Measurements from ENCODE around the gene SPATA6. TPM values are rescaled to one million over a fixed set of nuclear protein-coding genes. Genes with fewer than 3 reads are reported as not detected.
"Not testable (repeated sequence)": the region's sequence is repeated elsewhere in the genome, so short reads cannot be mapped to it uniquely, and the experiment has no call there.

SPATA6 gene
- 0.40 and 0.69 TPM in 2 replicates for total RNA-seq

- peak; percentile 98 for DNase-seq
- H3K27ac Mint-ChIP-seq: peak within 1 kb of the TSS; percentile 43
- intact Hi-C loops (cut with micrococcal nuclease): no loop called here
- no peaks in the 10 kb centered on the region for H3K36me3 Mint-ChIP-seq (ENCODE audit: low read depth)
- peaks cover 15% of the 10 kb centered on the region for H3K4me1 Mint-ChIP-seq
- peaks cover 9% of the 10 kb centered on the region for H3K9me3 Mint-ChIP-seq
- H3K27me3 Mint-ChIP-seq: peaks cover 24% of the 10 kb centered on the region
- peak within 1 kb of the TSS; percentile 79 for H3K4me3 Mint-ChIP-seq
Observed at GRCh38 chr1:48471691-48472576, at the start of gene SPATA6. Gene SPATA6 (minus strand): TSS chr1:48472204. CDS start chr1:48472008, 196 bp downstream.

GRCh38 chr1:48519896-48520295 lies 47.9 kb upstream of the SPATA6 start:
- H3K9me3 Mint-ChIP-seq; intact Hi-C loops (cut with micrococcal nuclease); H3K4me3 Mint-ChIP-seq; H3K4me1 Mint-ChIP-seq; H3K27me3 Mint-ChIP-seq; H3K27ac Mint-ChIP-seq; DNase-seq; H3K36me3 Mint-ChIP-seq (ENCODE audit: low read depth): not testable (repeated sequence)

- H3K9me3 Mint-ChIP-seq: no peaks in the 10 kb centered on the region
- H3K4me1 Mint-ChIP-seq: no peaks in the 10 kb centered on the region
- no peaks in the 10 kb centered on the region for H3K36me3 Mint-ChIP-seq (ENCODE audit: low read depth)
- no peak for DNase-seq
- intact Hi-C loops (cut with micrococcal nuclease): no loop called here
- peaks cover 2% of the 10 kb centered on the region for H3K27me3 Mint-ChIP-seq
- H3K4me3 Mint-ChIP-seq: no peak overlapping the region
- H3K27ac Mint-ChIP-seq: no peak overlapping the region
Observed at GRCh38 chr1:48506870-48507269, 34.9 kb upstream of the SPATA6 start.

DNA sequence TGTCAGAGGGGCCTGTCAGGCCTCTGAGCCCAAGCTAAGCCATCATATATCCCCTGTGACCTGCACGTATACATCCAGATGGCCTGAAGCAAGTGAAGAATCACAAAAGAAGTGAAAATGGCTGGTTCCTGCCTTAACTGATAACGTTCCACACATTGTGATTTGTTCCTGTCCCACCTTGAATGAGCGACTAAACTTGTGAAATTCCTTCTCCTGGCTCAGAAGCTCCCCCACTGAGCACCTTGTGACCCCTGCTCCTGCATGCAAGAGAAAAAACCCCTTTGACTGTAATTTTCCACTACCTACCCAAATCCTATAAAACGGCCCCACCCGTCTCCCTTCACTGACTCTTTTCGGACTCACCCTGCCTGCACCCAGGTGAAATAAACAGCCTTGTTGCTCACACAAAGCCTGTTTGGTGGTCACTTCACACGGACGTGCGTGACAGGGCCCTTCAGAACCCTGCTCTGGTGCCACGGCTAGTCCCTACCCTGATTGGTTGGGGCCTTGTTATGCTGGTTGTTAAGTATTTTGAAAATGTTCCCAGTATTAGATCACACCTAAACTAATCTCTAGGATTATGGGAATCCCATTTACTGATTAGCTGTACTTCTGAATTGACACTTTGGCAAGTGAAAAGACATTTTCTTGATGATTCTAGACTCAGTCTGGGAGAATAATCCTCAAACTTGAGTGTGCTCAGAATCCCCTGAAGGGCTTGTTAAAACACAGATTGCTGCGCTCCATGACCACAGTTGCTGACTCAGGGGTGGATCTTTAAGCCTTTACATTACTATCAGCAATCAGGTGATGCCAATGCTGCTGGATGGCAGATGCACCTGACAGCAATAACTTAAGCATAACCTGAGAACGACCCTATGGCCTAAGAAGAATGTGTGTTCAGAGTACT lies 28.8 kb upstream of the SPATA6 start:
- intact Hi-C loops (cut with micrococcal nuclease): no loop called here
- DNase-seq: no peak
- H3K36me3 Mint-ChIP-seq (ENCODE audit: low read depth): no peaks in the 10 kb centered on the region

GRCh38 chr1:48499211-48499735 lies 27.3 kb upstream of the SPATA6 start:
- no peak for DNase-seq
- Mint-ChIP-seq H3K36me3 (ENCODE audit: low read depth) (no peaks in the 10 kb centered on the region), H3K27me3 (peaks cover under 1% of the 10 kb centered on the region), H3K4me3 (no peak overlapping the region), H3K4me1 (peaks cover 5% of the 10 kb centered on the region), H3K9me3 (no peaks in the 10 kb centered on the region), H3K27ac (no peak overlapping the region)
- intact Hi-C loops (cut with micrococcal nuclease): loop anchor here (2.0 kb wide), 1 partner anchor 32 kb away; no protein-coding TSS in a partner anchor

More for the DNA sequence above, 28.8 kb upstream of the SPATA6 start:
- peaks cover 5% of the 10 kb centered on the region for H3K4me1 Mint-ChIP-seq
- H3K4me3 Mint-ChIP-seq: no peak overlapping the region
- H3K27me3 Mint-ChIP-seq: peaks cover 2% of the 10 kb centered on the region
- H3K27ac Mint-ChIP-seq: no peak overlapping the region
- no peaks in the 10 kb centered on the region for H3K9me3 Mint-ChIP-seq

GRCh38 chr1:48498096-48498791 lies 26.2 kb upstream of the SPATA6 start:
- H3K4me1 Mint-ChIP-seq: peaks cover 5% of the 10 kb centered on the region

GRCh38 chr1:48495911-48496310 lies 23.9 kb upstream of the SPATA6 start:
- no peak for DNase-seq
- intact Hi-C loops (cut with micrococcal nuclease): no loop called here
- Mint-ChIP-seq H3K4me3 (no peak overlapping the region), H3K36me3 (ENCODE audit: low read depth) (no peaks in the 10 kb centered on the region), H3K27me3 (peaks cover 4% of the 10 kb centered on the region), H3K27ac (no peak overlapping the region), H3K4me1 (peaks cover 5% of the 10 kb centered on the region), H3K9me3 (no peaks in the 10 kb centered on the region)

More at GRCh38 chr1:48498096-48498791, 26.2 kb upstream of the SPATA6 start:
- H3K4me3 Mint-ChIP-seq: peak overlapping the region; percentile 23
- intact Hi-C loops (cut with micrococcal nuclease): loop anchor here (2.0 kb wide), 1 partner anchor 33 kb away; no protein-coding TSS in a partner anchor
- no peaks in the 10 kb centered on the region for H3K9me3 Mint-ChIP-seq
- H3K27me3 Mint-ChIP-seq: no peaks in the 10 kb centered on the region
- H3K36me3 Mint-ChIP-seq (ENCODE audit: low read depth): no peaks in the 10 kb centered on the region
- no peak overlapping the region for H3K27ac Mint-ChIP-seq
- peak; percentile 89 for DNase-seq

DNA sequence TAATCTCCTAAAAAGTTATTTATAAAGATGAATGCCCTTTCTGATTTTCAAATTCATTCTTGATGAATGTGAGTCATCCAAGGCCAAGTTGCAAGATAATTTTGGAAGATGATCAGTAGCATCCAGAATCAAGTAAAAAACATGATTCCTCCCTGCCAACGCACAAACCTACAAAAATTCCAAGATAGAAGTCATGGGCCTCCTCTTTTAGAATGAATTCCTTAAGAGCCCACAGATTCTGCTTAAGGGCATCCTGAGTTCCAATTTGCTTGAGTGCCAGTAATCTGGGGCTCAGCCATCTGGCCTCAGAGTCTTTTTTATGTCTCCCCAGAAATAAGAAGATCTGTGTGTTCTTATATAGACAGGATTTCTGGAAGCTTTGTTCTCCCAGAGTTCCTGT lies 23.2 kb upstream of the SPATA6 start:
- H3K4me1 Mint-ChIP-seq: peaks cover 5% of the 10 kb centered on the region
- no peak overlapping the region for H3K4me3 Mint-ChIP-seq
- no peak for DNase-seq
- H3K27ac Mint-ChIP-seq: no peak overlapping the region
- no peaks in the 10 kb centered on the region for H3K36me3 Mint-ChIP-seq (ENCODE audit: low read depth)
- H3K27me3 Mint-ChIP-seq: peaks cover 6% of the 10 kb centered on the region
- H3K9me3 Mint-ChIP-seq: no peaks in the 10 kb centered on the region
- intact Hi-C loops (cut with micrococcal nuclease): no loop called here

DNA sequence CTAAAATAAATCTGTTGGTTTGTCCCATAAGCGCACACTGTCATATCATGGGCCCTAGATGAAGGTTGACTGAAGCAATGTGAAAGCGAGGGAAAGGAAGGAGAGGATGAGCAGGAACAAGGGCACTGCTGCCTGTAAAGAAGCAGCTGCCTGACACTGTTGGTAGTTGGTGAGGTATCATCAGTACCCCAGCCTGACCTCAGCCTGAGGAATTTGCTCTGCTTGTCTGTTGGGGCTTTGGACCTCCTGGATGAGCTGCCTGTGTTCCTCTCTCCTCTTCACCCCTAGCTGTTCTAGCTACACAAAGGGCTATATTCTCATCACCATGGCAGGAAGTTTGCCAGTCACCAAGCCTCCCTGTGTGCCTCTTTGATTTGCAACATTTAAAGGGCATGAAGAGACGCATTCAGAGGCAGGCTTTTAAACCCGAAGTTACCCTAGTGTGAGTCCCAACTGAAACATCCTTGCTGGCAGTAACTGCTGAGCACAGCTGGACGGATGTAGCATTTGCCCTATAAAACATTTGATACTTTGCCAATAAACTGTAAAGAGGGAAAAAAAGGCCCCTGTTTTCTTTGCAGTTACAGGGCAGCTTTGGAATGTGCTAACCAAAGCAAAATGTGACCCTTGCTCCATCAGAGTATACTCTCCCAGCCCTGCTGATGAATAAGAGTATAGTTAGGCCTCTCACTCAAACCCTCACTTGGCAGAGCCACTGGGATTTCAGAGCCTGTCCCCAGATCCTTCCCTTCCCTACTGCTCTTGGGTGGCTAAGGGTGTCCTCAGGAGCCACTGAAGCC lies 22.2 kb upstream of the SPATA6 start:
- DNase-seq: no peak
- Mint-ChIP-seq H3K36me3 (ENCODE audit: low read depth) (no peaks in the 10 kb centered on the region), H3K4me1 (peaks cover 5% of the 10 kb centered on the region)

GRCh38 chr1:48493041-48493440 lies 21.0 kb upstream of the SPATA6 start:
- H3K27ac Mint-ChIP-seq: no peak overlapping the region
- no peaks in the 10 kb centered on the region for H3K36me3 Mint-ChIP-seq (ENCODE audit: low read depth)
- H3K4me3 Mint-ChIP-seq: no peak overlapping the region
- H3K4me1 Mint-ChIP-seq: no peaks in the 10 kb centered on the region
- intact Hi-C loops (cut with micrococcal nuclease): no loop called here
- no peak for DNase-seq
- H3K27me3 Mint-ChIP-seq: peaks cover 7% of the 10 kb centered on the region
- no peaks in the 10 kb centered on the region for H3K9me3 Mint-ChIP-seq

More for the DNA sequence above, 22.2 kb upstream of the SPATA6 start:
- H3K4me3 Mint-ChIP-seq: no peak overlapping the region
- peaks cover 6% of the 10 kb centered on the region for H3K27me3 Mint-ChIP-seq
- no peak overlapping the region for H3K27ac Mint-ChIP-seq
- no peaks in the 10 kb centered on the region for H3K9me3 Mint-ChIP-seq
- intact Hi-C loops (cut with micrococcal nuclease): no loop called here

DNA sequence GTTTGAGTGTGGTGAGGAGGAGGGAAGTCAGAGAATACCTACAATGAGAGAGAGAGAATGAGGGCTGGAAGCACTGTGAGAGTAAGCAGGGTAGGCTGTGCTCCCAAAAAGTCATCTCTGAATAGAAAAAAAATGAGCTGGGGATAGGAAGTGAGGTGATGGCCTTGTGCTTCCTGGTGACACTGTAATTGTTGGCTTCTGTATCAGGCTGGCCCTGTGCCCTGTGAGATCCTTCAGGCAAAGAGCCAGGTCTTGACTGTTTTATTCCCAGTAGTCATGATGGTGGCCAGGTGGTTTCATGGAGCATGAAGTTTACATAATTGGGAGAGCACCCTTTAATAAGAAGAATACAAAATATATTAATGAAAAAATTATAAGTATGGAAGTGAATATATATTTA lies 20.4 kb upstream of the SPATA6 start:
- Mint-ChIP-seq H3K4me1 (no peaks in the 10 kb centered on the region), H3K27ac (no peak overlapping the region), H3K9me3 (no peaks in the 10 kb centered on the region), H3K4me3 (no peak overlapping the region), H3K36me3 (ENCODE audit: low read depth) (no peaks in the 10 kb centered on the region), H3K27me3 (peaks cover 7% of the 10 kb centered on the region)
- no peak for DNase-seq
- intact Hi-C loops (cut with micrococcal nuclease): no loop called here

- Mint-ChIP-seq H3K4me3 (no peak overlapping the region), H3K9me3 (no peaks in the 10 kb centered on the region), H3K36me3 (ENCODE audit: low read depth) (no peaks in the 10 kb centered on the region), H3K27me3 (peaks cover 9% of the 10 kb centered on the region), H3K27ac (no peak overlapping the region), H3K4me1 (no peaks in the 10 kb centered on the region)
- no peak for DNase-seq
- intact Hi-C loops (cut with micrococcal nuclease): no loop called here
Observed at GRCh38 chr1:48488721-48489120, 16.7 kb upstream of the SPATA6 start.

DNA sequence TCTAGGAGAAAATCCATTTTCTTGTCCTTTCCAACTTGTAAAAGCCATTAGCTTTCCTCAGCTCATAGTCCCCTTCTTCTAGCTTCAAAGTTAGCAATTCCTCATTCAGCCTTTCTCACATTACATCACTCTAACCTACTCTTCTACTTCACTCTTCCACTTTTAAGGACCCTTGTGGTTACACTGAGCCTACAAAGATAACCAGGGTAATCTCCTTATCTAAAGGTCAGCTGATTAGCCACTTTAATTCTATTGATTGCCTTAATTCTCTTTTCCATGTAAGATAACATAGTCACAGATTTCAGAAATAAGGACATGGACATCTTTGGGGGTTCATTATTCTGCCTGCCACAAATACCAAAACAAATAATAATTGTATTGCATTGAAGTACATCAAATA lies 8.5 kb upstream of the SPATA6 start:
- no peak for DNase-seq
- no peak overlapping the region for H3K27ac Mint-ChIP-seq
- H3K4me3 Mint-ChIP-seq: no peak overlapping the region

More for the DNA sequence above, 8.5 kb upstream of the SPATA6 start:
- Mint-ChIP-seq H3K27me3 (peaks cover 4% of the 10 kb centered on the region), H3K4me1 (no peaks in the 10 kb centered on the region), H3K36me3 (ENCODE audit: low read depth) (no peaks in the 10 kb centered on the region), H3K9me3 (no peaks in the 10 kb centered on the region)
- intact Hi-C loops (cut with micrococcal nuclease): no loop called here
